ENCODE results near the gene SELENOM. TPM values are rescaled to one million over a fixed set of nuclear protein-coding genes. Genes with fewer than 3 reads are reported as not detected.

SELENOM gene
- total and polyA plus RNA-seq, 7 experiments from 2014 or later, result 9.1 to 175 (median 69.9) TPM

GRCh38 chr22:31141551-31141950 lies 34.2 kb upstream of the SELENOM start:
- peaks cover 0 to 11% (median 0%) of the 10 kb centered on the region in 7 donors for H3K4me1 Mint-ChIP-seq
- ATAC-seq (no peak), DNase-seq (no peak)
- H3K4me3 ChIP-seq (ENCODE audit: low read length), result no peak overlapping the region
- CTCF ChIA-PET, result no interaction called here
- H3K4me1 ChIP-seq (ENCODE audit: control insufficient read depth in 2 of 2, insufficient read depth in 2 of 2, low read length in 2 of 2), result no peaks in the 10 kb centered on the region
- POLR2A ChIA-PET, result no interaction called here
- peaks cover 0 to 5% (median 0%) of the 10 kb centered on the region in 5 donors for H3K27me3 Mint-ChIP-seq
- no peak overlapping the region for H3K27ac ChIP-seq (ENCODE audit: low read depth, low read length)
- intact Hi-C loops (cut with micrococcal nuclease), result no loop called here
- no peak overlapping the region for H3K4me3 Mint-ChIP-seq
- H3K36me3 ChIP-seq (ENCODE audit: control insufficient read depth in 2 of 3, insufficient read depth in 3 of 3, low read length in 3 of 3), result no peaks in the 10 kb centered on the region
- no peaks in the 10 kb centered on the region for H3K27me3 ChIP-seq (ENCODE audit: control insufficient read depth in 2 of 2, insufficient read depth in 2 of 2, low read length in 2 of 2)
- H3K9me3 Mint-ChIP-seq, result peaks cover 0 to 20% (median 4%) of the 10 kb centered on the region in 11 donors
- no peak overlapping the region for H3K27ac Mint-ChIP-seq
- no peaks in the 10 kb centered on the region for H3K36me3 Mint-ChIP-seq
- no peaks in the 10 kb centered on the region for H3K9me3 ChIP-seq (ENCODE audit: control insufficient read depth in 2 of 3, low read length in 3 of 3)

GRCh38 chr22:31140746-31141145 lies 33.4 kb upstream of the SELENOM start:
- no peak for ATAC-seq
- peaks cover 0 to 11% (median 0%) of the 10 kb centered on the region in 7 donors for H3K4me1 Mint-ChIP-seq
- peaks cover 0 to 5% (median 0%) of the 10 kb centered on the region in 5 donors for H3K27me3 Mint-ChIP-seq
- H3K36me3 Mint-ChIP-seq, result no peaks in the 10 kb centered on the region
- ChIA-PET POLR2A (interaction anchor here (1.3 kb wide), 1 partner anchor 9 kb away, joined by 3 read pairs; no protein-coding TSS in a partner anchor), CTCF (no interaction called here)
- no peak for DNase-seq
- intact Hi-C loops (cut with micrococcal nuclease), result no loop called here
- peaks cover 0 to 17% (median 4%) of the 10 kb centered on the region in 11 donors for H3K9me3 Mint-ChIP-seq
- H3K4me3 Mint-ChIP-seq, result no peak overlapping the region
- Histone ChIP-seq H3K9me3 (ENCODE audit: control insufficient read depth in 2 of 3, low read length in 3 of 3) (no peaks in the 10 kb centered on the region), H3K36me3 (ENCODE audit: control insufficient read depth in 2 of 3, insufficient read depth in 3 of 3, low read length in 3 of 3) (no peaks in the 10 kb centered on the region), H3K4me3 (ENCODE audit: low read length) (no peak overlapping the region), H3K27me3 (ENCODE audit: control insufficient read depth in 2 of 2, insufficient read depth in 2 of 2, low read length in 2 of 2) (no peaks in the 10 kb centered on the region), H3K4me1 (ENCODE audit: control insufficient read depth in 2 of 2, insufficient read depth in 2 of 2, low read length in 2 of 2) (no peaks in the 10 kb centered on the region), H3K27ac (ENCODE audit: low read depth, low read length) (no peak overlapping the region)
- H3K27ac Mint-ChIP-seq, result no peak overlapping the region

- Mint-ChIP-seq H3K36me3 (no peaks in the 10 kb centered on the region), H3K9me3 (peaks cover 0 to 14% (median 2%) of the 10 kb centered on the region in 11 donors), H3K27ac (no peak within 1 kb of the TSS), H3K27me3 (peaks cover 0 to 5% (median 0%) of the 10 kb centered on the region in 5 donors), H3K4me3 (no peak within 1 kb of the TSS), H3K4me1 (peaks cover 0 to 11% (median 0%) of the 10 kb centered on the region in 7 donors)
- ChIA-PET POLR2A (interaction anchor here (1.3 kb wide), 1 partner anchor 9 kb away, joined by 3 read pairs; no protein-coding TSS in a partner anchor), CTCF (interaction anchor here (0.5 kb wide), 1 partner anchor 599 kb away, joined by 4 read pairs; no protein-coding TSS in a partner anchor)
- Histone ChIP-seq H3K27me3 (ENCODE audit: control insufficient read depth in 2 of 2, insufficient read depth in 2 of 2, low read length in 2 of 2) (no peaks in the 10 kb centered on the region), H3K4me3 (ENCODE audit: low read length) (no peak within 1 kb of the TSS), H3K9me3 (ENCODE audit: control insufficient read depth in 2 of 3, low read length in 3 of 3) (no peaks in the 10 kb centered on the region), H3K27ac (ENCODE audit: low read depth, low read length) (no peak within 1 kb of the TSS), H3K36me3 (ENCODE audit: control insufficient read depth in 2 of 3, insufficient read depth in 3 of 3, low read length in 3 of 3) (no peaks in the 10 kb centered on the region), H3K4me1 (ENCODE audit: control insufficient read depth in 2 of 2, insufficient read depth in 2 of 2, low read length in 2 of 2) (no peaks in the 10 kb centered on the region)
- intact Hi-C loops (cut with micrococcal nuclease), result no loop called here
- ATAC-seq, result no peak
- DNase-seq, result no peak
Observed at GRCh38 chr22:31139866-31140716, 32.7 kb upstream of the SELENOM start, which contains the start of gene PLA2G3. TSS of gene PLA2G3 (minus strand) at chr22:31140508. CDS start at chr22:31140354, 154 bp downstream.

- no peak for ATAC-seq
- Mint-ChIP-seq H3K4me1 (peaks cover 0 to 4% (median 0%) of the 10 kb centered on the region in 7 donors), H3K36me3 (no peaks in the 10 kb centered on the region), H3K27me3 (peaks cover 0 to 5% (median 0%) of the 10 kb centered on the region in 5 donors), H3K4me3 (no peak overlapping the region), H3K9me3 (peaks cover 0 to 4% (median 0%) of the 10 kb centered on the region in 11 donors), H3K27ac (no peak overlapping the region)
- no peak for DNase-seq
- POLR2A ChIA-PET, result no interaction called here
- Histone ChIP-seq H3K27me3 (ENCODE audit: control insufficient read depth in 2 of 2, insufficient read depth in 2 of 2, low read length in 2 of 2) (no peaks in the 10 kb centered on the region), H3K36me3 (ENCODE audit: control insufficient read depth in 2 of 3, insufficient read depth in 3 of 3, low read length in 3 of 3) (no peaks in the 10 kb centered on the region), H3K9me3 (ENCODE audit: control insufficient read depth in 2 of 3, low read length in 3 of 3) (no peaks in the 10 kb centered on the region), H3K4me1 (ENCODE audit: control insufficient read depth in 2 of 2, insufficient read depth in 2 of 2, low read length in 2 of 2) (no peaks in the 10 kb centered on the region), H3K4me3 (ENCODE audit: low read length) (no peak overlapping the region), H3K27ac (ENCODE audit: low read depth, low read length) (no peak overlapping the region)
- CTCF ChIA-PET, result no interaction called here
- intact Hi-C loops (cut with micrococcal nuclease), result no loop called here
Observed at GRCh38 chr22:31139066-31139465, 31.7 kb upstream of the SELENOM start.

GRCh38 chr22:31138126-31138525 lies 30.8 kb upstream of the SELENOM start:
- Mint-ChIP-seq H3K27ac (no peak overlapping the region), H3K36me3 (no peaks in the 10 kb centered on the region), H3K4me3 (no peak overlapping the region), H3K27me3 (peaks cover 0 to 5% (median 0%) of the 10 kb centered on the region in 5 donors), H3K4me1 (no peaks in the 10 kb centered on the region), H3K9me3 (no peaks in the 10 kb centered on the region)
- Histone ChIP-seq H3K27ac (ENCODE audit: low read depth, low read length) (no peak overlapping the region), H3K9me3 (ENCODE audit: control insufficient read depth in 2 of 3, low read length in 3 of 3) (no peaks in the 10 kb centered on the region), H3K4me1 (ENCODE audit: control insufficient read depth in 2 of 2, insufficient read depth in 2 of 2, low read length in 2 of 2) (no peaks in the 10 kb centered on the region), H3K4me3 (ENCODE audit: low read length) (no peak overlapping the region), H3K36me3 (ENCODE audit: control insufficient read depth in 2 of 3, insufficient read depth in 3 of 3, low read length in 3 of 3) (no peaks in the 10 kb centered on the region), H3K27me3 (ENCODE audit: control insufficient read depth in 2 of 2, insufficient read depth in 2 of 2, low read length in 2 of 2) (no peaks in the 10 kb centered on the region)
- DNase-seq (no peak), ATAC-seq (no peak)
- POLR2A ChIA-PET, result interaction anchor here (0.6 kb wide), 1 partner anchor 165 kb away, joined by 3 read pairs; no protein-coding TSS in a partner anchor
- CTCF ChIA-PET, result no interaction called here
- intact Hi-C loops (cut with micrococcal nuclease), result no loop called here

- Mint-ChIP-seq H3K4me1 (no peaks in the 10 kb centered on the region), H3K27me3 (peaks cover 0 to 5% (median 0%) of the 10 kb centered on the region in 5 donors), H3K36me3 (no peaks in the 10 kb centered on the region), H3K4me3 (no peak overlapping the region), H3K27ac (no peak overlapping the region), H3K9me3 (no peaks in the 10 kb centered on the region)
- CTCF ChIA-PET, result no interaction called here
- ATAC-seq (no peak), DNase-seq (no peak)
- intact Hi-C loops (cut with micrococcal nuclease), result no loop called here
- no peak overlapping the region for H3K4me3 ChIP-seq (ENCODE audit: low read length)
- no peaks in the 10 kb centered on the region for H3K4me1 ChIP-seq (ENCODE audit: control insufficient read depth in 2 of 2, insufficient read depth in 2 of 2, low read length in 2 of 2)
- H3K27me3 ChIP-seq (ENCODE audit: control insufficient read depth in 2 of 2, insufficient read depth in 2 of 2, low read length in 2 of 2), result no peaks in the 10 kb centered on the region
- POLR2A ChIA-PET, result interaction anchor here (0.6 kb wide), 1 partner anchor 164 kb away, joined by 3 read pairs; no protein-coding TSS in a partner anchor
- no peak overlapping the region for H3K27ac ChIP-seq (ENCODE audit: low read depth, low read length)
- no peaks in the 10 kb centered on the region for H3K36me3 ChIP-seq (ENCODE audit: control insufficient read depth in 2 of 3, insufficient read depth in 3 of 3, low read length in 3 of 3)
- no peaks in the 10 kb centered on the region for H3K9me3 ChIP-seq (ENCODE audit: control insufficient read depth in 2 of 3, low read length in 3 of 3)
Observed at GRCh38 chr22:31137721-31138120, 30.4 kb upstream of the SELENOM start.

Measured in naive thymus-derived CD4-positive, alpha-beta T cell (primary cell).